Peyer's patch (tissue), 4 donors: Measurements from ENCODE around the gene CA10. TPM values are rescaled to one million over a fixed set of nuclear protein-coding genes. Genes with fewer than 3 reads are reported as not detected.

ENCODE experiments used
- DNase-seq, 3 donors: peaks; one replicate each; pipeline ENCODE4 v3.0.0-alpha.2; 2017 to 2019
- H3K27ac ChIP-seq, 4 donors: fragments of 200-600 bp; sonication (generic); one replicate each; pipeline ENCODE4 v1.5.1; 2016 to 2019
- H3K27me3 ChIP-seq, 2 donors: fragments of 200-600 bp; sonication (generic); one replicate each; pipeline ENCODE4 v1.5.1; 2019
- H3K36me3 ChIP-seq, 3 donors: fragments of 200-600 bp; sonication (generic); one replicate each; pipeline ENCODE4 v1.5.1; 2016 to 2019
- H3K4me1 ChIP-seq, 4 donors: fragments of 200-600 bp; sonication (generic); one replicate each; pipeline ENCODE4 v1.5.1; 2016 to 2019
- H3K4me3 ChIP-seq, 4 donors: fragments of 200-600 bp; sonication (generic); 1 replicate in 3 of 4; 2 replicates in 1 of 4; pipeline ENCODE4 v1.5.1; 2016 to 2019; ENCODE audit warnings: mild to moderate bottlenecking in 1 of 4
- H3K9me3 ChIP-seq, 4 donors: fragments of 200-600 bp; sonication (generic); one replicate each; pipeline ENCODE4 v1.5.1; 2016 to 2019; ENCODE audit warnings: mild to moderate bottlenecking in 1 of 4
- CTCF ChIP-seq, 6 experiments: fragments of 450-650 bp in 4 of 6; fragments of 200-600 bp in 2 of 6; sonication (generic) in 1 of 6; IDR thresholded peaks; one replicate each; pipeline ENCODE4 v1.5.1; 2017 to 2019; ENCODE audit warnings: antibody characterized with exemption in 6 of 6, mild to moderate bottlenecking in 3 of 6, moderate library complexity in 1 of 6
- POLR2A ChIP-seq, 2 donors: fragments of 450-650 bp; IDR thresholded peaks; one replicate each; pipeline ENCODE4 v1.5.1; 2017; ENCODE audit warnings: antibody characterized with exemption in 2 of 2, mild to moderate bottlenecking in 2 of 2, moderate library complexity in 2 of 2
- total RNA-seq, 4 donors: library from RNA; depleted of rRNA; stranded (reverse); fragments of >200 nt; gene quantifications; one replicate each; pipeline ENCODE4 v1.1.0, GENCODE V29; 2016

CA10 gene
- total RNA-seq, 4 donors from 2014 or later, result 1.4 to 1.7 TPM; not detected in 2

- no peak for DNase-seq
- TF ChIP-seq CTCF (IDR thresholded peaks at IDR 0.05) (no peak), POLR2A (IDR thresholded peaks at IDR 0.05) (no peak)
- Histone ChIP-seq H3K4me3 (no peak overlapping the region), H3K27ac (no peak overlapping the region), H3K27me3 (no peaks in the 10 kb centered on the region), H3K4me1 (no peaks in the 10 kb centered on the region), H3K36me3 (no peaks in the 10 kb centered on the region), H3K9me3 (no peaks in the 10 kb centered on the region)
Observed at GRCh38 chr17:51604299-51605020, 554.1 kb downstream of the CA10 start.

- H3K9me3 ChIP-seq, result no peaks in the 10 kb centered on the region
- H3K27ac ChIP-seq, result no peak overlapping the region
- no peaks in the 10 kb centered on the region for H3K36me3 ChIP-seq
- no peak overlapping the region for H3K4me3 ChIP-seq
- no peaks in the 10 kb centered on the region for H3K27me3 ChIP-seq
- no peak for DNase-seq
- TF ChIP-seq POLR2A (IDR thresholded peaks at IDR 0.05), result no peak
- TF ChIP-seq CTCF (IDR thresholded peaks at IDR 0.05), result no peak
- H3K4me1 ChIP-seq, result no peaks in the 10 kb centered on the region
Observed at GRCh38 chr17:51601622-51602261, 556.8 kb downstream of the CA10 start.

DNA sequence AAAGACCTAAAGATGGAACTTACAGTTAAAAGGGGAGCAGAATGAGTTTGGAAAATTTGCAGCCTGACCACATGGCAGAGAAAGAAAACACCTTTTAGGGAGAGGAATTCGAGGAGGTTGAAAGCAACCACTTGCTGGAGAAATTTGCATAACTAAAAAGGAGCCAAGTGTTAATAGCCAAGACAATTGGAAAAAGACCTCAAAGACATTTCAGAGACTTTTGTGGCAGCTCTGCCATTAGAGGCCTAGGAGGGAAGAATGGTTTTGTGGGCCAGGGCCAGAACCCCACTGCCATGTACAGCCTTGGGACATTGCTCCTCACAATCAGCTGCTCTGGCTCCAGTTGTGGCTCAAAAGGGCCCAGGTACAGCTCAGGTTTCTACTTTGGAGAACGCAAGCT is 559.7 kb downstream of the CA10 start:
- H3K4me1 ChIP-seq, result no peaks in the 10 kb centered on the region
- no peaks in the 10 kb centered on the region for H3K9me3 ChIP-seq
- H3K27ac ChIP-seq, result no peak overlapping the region
- no peak for DNase-seq
- no peaks in the 10 kb centered on the region for H3K27me3 ChIP-seq
- no peak overlapping the region for H3K4me3 ChIP-seq
- TF ChIP-seq POLR2A (IDR thresholded peaks at IDR 0.05) (no peak), CTCF (IDR thresholded peaks at IDR 0.05) (no peak)
- no peaks in the 10 kb centered on the region for H3K36me3 ChIP-seq

DNA sequence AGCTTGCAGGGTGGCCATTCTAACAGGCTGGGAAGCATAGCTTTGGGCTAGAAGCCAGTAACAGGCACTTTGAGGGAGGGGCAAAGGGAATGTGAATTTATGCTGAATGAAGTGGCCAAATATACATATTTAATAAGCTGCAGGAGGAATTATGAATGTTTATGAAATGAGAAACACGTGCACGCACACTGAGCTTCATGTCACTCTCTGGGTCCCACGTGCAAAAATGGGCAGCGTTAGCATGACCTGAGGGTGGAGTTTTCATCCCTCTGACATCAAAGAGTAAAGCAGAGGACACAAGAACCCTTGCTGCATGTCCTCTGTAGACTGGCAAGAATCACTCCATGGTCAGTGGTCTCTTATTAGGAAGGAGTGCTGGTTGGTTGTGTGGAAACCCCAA is 561.2 kb downstream of the CA10 start:
- Histone ChIP-seq H3K27me3 (no peaks in the 10 kb centered on the region), H3K4me1 (no peaks in the 10 kb centered on the region), H3K9me3 (no peaks in the 10 kb centered on the region), H3K4me3 (no peak overlapping the region), H3K36me3 (no peaks in the 10 kb centered on the region), H3K27ac (no peak overlapping the region)
- TF ChIP-seq CTCF (IDR thresholded peaks at IDR 0.05), result no peak
- TF ChIP-seq POLR2A (IDR thresholded peaks at IDR 0.05), result no peak
- DNase-seq, result no peak

DNA sequence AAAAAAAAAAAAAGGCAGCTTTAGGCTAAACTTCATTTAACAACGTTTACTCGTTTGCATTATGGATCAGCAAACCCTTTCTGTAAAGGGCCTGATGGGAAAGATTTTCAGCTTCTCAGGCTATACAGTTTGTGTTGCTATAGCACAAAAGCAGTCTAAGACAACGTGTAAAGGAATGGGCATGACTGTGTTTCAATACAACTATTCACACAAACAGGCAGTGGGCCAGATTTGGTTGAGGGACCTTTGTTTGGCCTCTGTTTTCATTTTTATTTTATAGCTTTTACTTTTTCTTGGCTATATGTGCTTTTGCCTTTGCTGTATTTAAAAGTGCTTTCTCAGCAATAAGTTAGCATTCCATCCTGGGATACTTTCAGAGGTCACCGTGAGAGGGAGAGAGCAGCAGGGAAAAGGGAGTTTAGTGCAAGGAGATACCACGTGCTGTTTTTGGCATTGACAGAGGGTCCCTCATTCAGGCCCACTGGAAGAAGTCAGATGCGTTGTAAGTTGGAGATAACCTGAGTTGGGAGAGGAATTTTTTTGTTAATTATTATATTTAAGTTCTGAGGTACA is 562.6 kb downstream of the CA10 start:
- TF ChIP-seq CTCF (IDR thresholded peaks at IDR 0.05), result no peak
- no peak for TF ChIP-seq POLR2A (IDR thresholded peaks at IDR 0.05)
- DNase-seq, result no peak
- Histone ChIP-seq H3K36me3 (no peaks in the 10 kb centered on the region), H3K4me3 (no peak overlapping the region), H3K4me1 (no peaks in the 10 kb centered on the region), H3K27ac (no peak overlapping the region), H3K9me3 (no peaks in the 10 kb centered on the region), H3K27me3 (no peaks in the 10 kb centered on the region)
